ENCODE measurements around the gene MED9.

Gene MED9

GRCh38 chr17:17528696-17529652 is 52.2 kb downstream of the MED9 start:
- no peak for DNase-seq (ENCODE audit: low read depth, low spot score)
- H3K27ac ChIP-seq, result no peak overlapping the region

DNA sequence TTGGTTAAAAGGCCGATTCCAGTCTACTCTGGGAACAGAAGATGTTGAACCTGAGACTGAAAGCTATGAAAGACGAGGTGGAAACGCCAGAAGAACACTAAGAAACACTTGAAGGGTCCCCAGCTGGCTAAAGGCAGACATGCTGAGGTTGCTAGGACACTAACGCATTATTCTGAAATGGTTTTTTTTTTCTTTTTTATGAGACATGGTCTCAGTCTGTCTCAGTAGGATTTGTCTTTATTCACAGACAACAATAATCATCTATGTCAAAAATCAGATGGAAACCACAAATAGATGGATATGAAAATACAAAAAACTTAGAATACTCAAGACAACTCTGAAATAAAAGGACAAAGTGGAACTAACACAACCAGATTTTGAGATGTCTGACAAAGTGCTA is 54.4 kb downstream of the MED9 start:
- DNase-seq (ENCODE audit: low read depth, low spot score), result no peak
- no peak overlapping the region for H3K27ac ChIP-seq

GRCh38 chr17:17532991-17533390 is 56.2 kb downstream of the MED9 start:
- no peak overlapping the region for H3K27ac ChIP-seq
- DNase-seq (ENCODE audit: low read depth, low spot score), result no peak

GRCh38 chr17:17533901-17534441 is 57.2 kb downstream of the MED9 start:
- no peak overlapping the region for H3K27ac ChIP-seq
- peak; percentile 52 for DNase-seq (ENCODE audit: low read depth, low spot score)

GRCh38 chr17:17535957-17536356 is 59.2 kb downstream of the MED9 start:
- H3K27ac ChIP-seq, result no peak overlapping the region
- no peak for DNase-seq (ENCODE audit: low read depth, low spot score)

DNA sequence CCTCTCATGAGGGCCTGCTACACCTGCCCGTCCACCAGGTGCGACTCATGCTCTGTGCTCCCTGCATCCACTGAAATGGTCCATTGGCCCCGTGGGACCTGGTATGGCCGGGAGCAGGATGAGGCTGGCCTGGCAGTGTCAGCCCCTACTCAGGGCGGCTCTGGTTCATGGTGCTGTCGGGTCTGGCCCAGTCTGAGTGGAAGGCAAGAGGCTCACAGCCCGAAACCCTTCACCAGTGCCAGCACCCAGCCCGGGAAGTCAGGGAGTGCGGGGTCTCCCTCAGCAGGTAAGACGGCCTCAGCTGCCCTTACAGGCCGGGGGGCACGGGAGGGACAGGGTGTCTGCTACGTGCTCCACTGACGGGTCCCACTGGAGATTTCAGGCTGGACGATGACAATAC is 59.9 kb downstream of the MED9 start:
- no peak for DNase-seq (ENCODE audit: low read depth, low spot score)

DNA sequence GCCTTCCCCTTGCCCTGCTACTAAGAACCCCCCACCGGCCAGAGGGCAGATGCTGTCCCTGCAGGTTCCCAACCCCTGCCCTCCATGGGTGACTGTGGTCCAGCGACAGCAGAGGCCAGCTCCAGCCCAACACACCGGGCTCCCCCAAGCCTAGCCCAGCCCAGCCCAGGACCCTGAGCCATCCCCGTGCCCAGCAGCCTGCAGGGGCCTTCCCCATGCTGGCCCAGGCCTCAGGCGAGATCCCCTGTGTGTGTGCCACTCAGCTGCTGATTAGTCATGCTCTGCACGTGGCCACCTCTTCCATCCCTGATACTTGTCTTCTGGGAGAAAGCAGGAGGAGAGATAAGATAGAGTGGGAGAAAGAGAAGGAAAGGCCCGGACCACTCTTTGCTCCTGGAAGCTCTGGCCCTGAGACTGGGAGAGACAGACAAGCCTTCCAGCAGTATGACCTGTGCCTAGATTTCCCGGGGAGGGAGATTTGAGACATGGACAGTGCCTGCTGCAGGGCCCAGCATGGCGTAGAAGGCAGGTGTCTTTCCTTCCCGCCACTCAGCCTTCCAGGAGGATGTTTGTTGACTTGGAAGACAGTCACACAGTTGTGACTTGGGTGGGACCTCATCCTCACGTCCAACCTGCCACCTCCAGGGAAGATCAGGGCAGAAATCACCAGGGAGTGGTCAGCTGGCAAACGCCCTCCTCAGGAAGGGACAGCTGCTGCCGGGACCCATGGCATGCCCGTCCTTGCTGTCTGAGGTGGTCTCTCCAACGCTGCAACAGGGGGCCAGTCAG is 60.7 kb downstream of the MED9 start:
- no peak for DNase-seq (ENCODE audit: low read depth, low spot score)
- no peak overlapping the region for H3K27ac ChIP-seq

More for the DNA sequence above, 59.9 kb downstream of the MED9 start:
- no peak overlapping the region for H3K27ac ChIP-seq

DNA sequence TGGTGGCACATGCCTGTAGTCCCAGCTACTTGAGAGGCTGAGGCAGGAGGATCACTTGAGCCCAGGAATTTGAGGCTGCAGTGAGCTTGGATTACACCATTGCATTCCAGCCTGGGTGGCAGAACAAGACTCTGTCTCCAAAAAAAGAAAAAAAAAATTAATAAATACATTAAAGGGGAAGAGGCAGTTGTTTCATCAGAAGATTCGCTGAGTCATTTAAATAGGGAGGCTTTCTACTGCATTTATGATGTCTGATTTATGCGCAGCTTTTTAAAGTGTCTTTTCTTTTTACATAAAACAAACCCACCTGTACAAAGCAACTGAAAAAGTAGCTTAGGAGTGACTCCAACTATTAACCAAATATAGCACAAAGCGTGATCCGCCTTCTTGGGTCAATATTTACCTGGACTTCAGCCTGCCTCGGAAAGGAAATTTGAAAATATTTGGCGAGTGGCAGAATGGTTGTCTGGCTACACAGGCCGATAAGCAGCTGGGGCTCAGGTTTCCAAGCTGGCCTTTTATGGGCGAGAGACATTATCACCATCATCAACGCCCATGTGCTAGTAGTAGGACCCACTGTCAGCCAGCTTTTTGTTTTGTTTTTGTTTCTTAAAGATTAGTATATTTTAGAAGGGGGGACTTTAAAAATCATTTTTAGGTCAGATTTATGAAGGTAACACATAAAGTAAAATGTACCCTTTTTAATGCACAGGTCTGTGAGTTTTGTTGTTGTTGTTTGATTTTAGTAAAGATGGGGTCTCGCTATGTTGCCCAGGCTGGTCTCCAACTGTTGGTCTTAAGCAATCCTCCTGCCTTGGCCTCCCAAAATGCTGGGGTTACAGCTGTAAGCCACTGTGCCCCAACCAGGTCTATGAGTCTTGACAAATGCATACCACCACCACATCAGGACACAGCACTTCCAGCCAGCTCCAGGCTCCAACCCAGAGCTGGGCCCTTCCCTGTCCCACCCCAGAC is 61.9 kb downstream of the MED9 start:
- peak overlapping the region; percentile 12 for H3K27ac ChIP-seq
- DNase-seq (ENCODE audit: low read depth, low spot score), result no peak

- no peak for DNase-seq (ENCODE audit: low read depth, low spot score)
- no peak overlapping the region for H3K27ac ChIP-seq
Measured at GRCh38 chr17:17539591-17539990, 62.8 kb downstream of the MED9 start.

GRCh38 chr17:17540278-17540906 is 63.6 kb downstream of the MED9 start:
- H3K27ac ChIP-seq, result no peak overlapping the region

GRCh38 chr17:17540935-17541639 is 64.3 kb downstream of the MED9 start:
- no peak overlapping the region for H3K27ac ChIP-seq
- no peak for DNase-seq (ENCODE audit: low read depth, low spot score)

More at GRCh38 chr17:17540278-17540906, 63.6 kb downstream of the MED9 start:
- no peak for DNase-seq (ENCODE audit: low read depth, low spot score)

GRCh38 chr17:17541640-17542001 is 64.8 kb downstream of the MED9 start:
- no peak overlapping the region for H3K27ac ChIP-seq
- DNase-seq (ENCODE audit: low read depth, low spot score), result no peak
